ENCODE data around the gene SH3BP4.

Gene SH3BP4

GRCh38 chr2:234973008-234973407 is 21.2 kb downstream of the SH3BP4 start:
- Histone ChIP-seq H3K9ac (ENCODE audit: low read length in 5 of 5) (no peak overlapping the region), H3K27ac (ENCODE audit: low read depth, low read length) (no peak overlapping the region), H3K4me3 (ENCODE audit: low read depth in 1 of 5, low read length in 5 of 5) (no peak overlapping the region), H3K36me3 (ENCODE audit: control insufficient read depth in 5 of 5, insufficient read depth in 5 of 5, low read length in 5 of 5) (peaks cover 0 to 3% (median 0%) of the 10 kb centered on the region in 5 donors), H3K4me1 (ENCODE audit: control insufficient read depth in 5 of 5, insufficient read depth in 5 of 5, low read length in 5 of 5) (peaks cover 1 to 45% (median 18%) of the 10 kb centered on the region in 5 donors), H3K27me3 (ENCODE audit: control insufficient read depth in 5 of 5, insufficient read depth in 4 of 5, low read length in 5 of 5) (no peaks in the 10 kb centered on the region), H3K9me3 (ENCODE audit: control insufficient read depth in 5 of 5, low read length in 5 of 5) (no peaks in the 10 kb centered on the region)

- peaks cover 1 to 51% (median 22%) of the 10 kb centered on the region in 5 donors for H3K4me1 ChIP-seq (ENCODE audit: control insufficient read depth in 5 of 5, insufficient read depth in 5 of 5, low read length in 5 of 5)
- no peak overlapping the region for H3K4me3 ChIP-seq (ENCODE audit: low read depth in 1 of 5, low read length in 5 of 5)
- H3K27ac ChIP-seq (ENCODE audit: low read depth, low read length), result no peak overlapping the region
These were observed 22.9 kb downstream of the SH3BP4 start for GRCh38 chr2:234974501-234975385.

GRCh38 chr2:234975611-234976010 is 23.8 kb downstream of the SH3BP4 start:
- Histone ChIP-seq H3K4me3 (ENCODE audit: low read depth in 1 of 5, low read length in 5 of 5) (no peak overlapping the region), H3K27me3 (ENCODE audit: control insufficient read depth in 5 of 5, insufficient read depth in 4 of 5, low read length in 5 of 5) (no peaks in the 10 kb centered on the region), H3K9ac (ENCODE audit: low read length in 5 of 5) (no peak overlapping the region), H3K27ac (ENCODE audit: low read depth, low read length) (no peak overlapping the region), H3K4me1 (ENCODE audit: control insufficient read depth in 5 of 5, insufficient read depth in 5 of 5, low read length in 5 of 5) (peaks cover 3 to 51% (median 27%) of the 10 kb centered on the region in 5 donors), H3K9me3 (ENCODE audit: control insufficient read depth in 5 of 5, low read length in 5 of 5) (peaks cover 0 to 3% (median 0%) of the 10 kb centered on the region in 5 donors), H3K36me3 (ENCODE audit: control insufficient read depth in 5 of 5, insufficient read depth in 5 of 5, low read length in 5 of 5) (no peaks in the 10 kb centered on the region)

More at GRCh38 chr2:234974501-234975385, 22.9 kb downstream of the SH3BP4 start:
- H3K36me3 ChIP-seq (ENCODE audit: control insufficient read depth in 5 of 5, insufficient read depth in 5 of 5, low read length in 5 of 5), result peaks cover 0 to 3% (median 0%) of the 10 kb centered on the region in 5 donors
- H3K27me3 ChIP-seq (ENCODE audit: control insufficient read depth in 5 of 5, insufficient read depth in 4 of 5, low read length in 5 of 5), result no peaks in the 10 kb centered on the region
- peaks cover 0 to under 1% (median 0%) of the 10 kb centered on the region in 5 donors for H3K9me3 ChIP-seq (ENCODE audit: control insufficient read depth in 5 of 5, low read length in 5 of 5)
- H3K9ac ChIP-seq (ENCODE audit: low read length in 5 of 5), result no peak overlapping the region

- H3K27ac ChIP-seq (ENCODE audit: low read depth, low read length), result no peak overlapping the region
- H3K27me3 ChIP-seq (ENCODE audit: control insufficient read depth in 5 of 5, insufficient read depth in 4 of 5, low read length in 5 of 5), result no peaks in the 10 kb centered on the region
These were observed 24.8 kb downstream of the SH3BP4 start for GRCh38 chr2:234976479-234977227.

GRCh38 chr2:234977228-234977679 is 25.4 kb downstream of the SH3BP4 start:
- H3K9me3 ChIP-seq (ENCODE audit: control insufficient read depth in 5 of 5, low read length in 5 of 5), result peaks cover 0 to 3% (median 0%) of the 10 kb centered on the region in 5 donors
- no peak overlapping the region for H3K27ac ChIP-seq (ENCODE audit: low read depth, low read length)
- no peaks in the 10 kb centered on the region for H3K36me3 ChIP-seq (ENCODE audit: control insufficient read depth in 5 of 5, insufficient read depth in 5 of 5, low read length in 5 of 5)
- no peak overlapping the region for H3K9ac ChIP-seq (ENCODE audit: low read length in 5 of 5)
- no peaks in the 10 kb centered on the region for H3K27me3 ChIP-seq (ENCODE audit: control insufficient read depth in 5 of 5, insufficient read depth in 4 of 5, low read length in 5 of 5)
- peaks cover 6 to 63% (median 44%) of the 10 kb centered on the region in 5 donors for H3K4me1 ChIP-seq (ENCODE audit: control insufficient read depth in 5 of 5, insufficient read depth in 5 of 5, low read length in 5 of 5)
- no peak overlapping the region for H3K4me3 ChIP-seq (ENCODE audit: low read depth in 1 of 5, low read length in 5 of 5)

More at GRCh38 chr2:234976479-234977227, 24.8 kb downstream of the SH3BP4 start:
- Histone ChIP-seq H3K9me3 (ENCODE audit: control insufficient read depth in 5 of 5, low read length in 5 of 5) (peaks cover 0 to 3% (median 0%) of the 10 kb centered on the region in 5 donors), H3K36me3 (ENCODE audit: control insufficient read depth in 5 of 5, insufficient read depth in 5 of 5, low read length in 5 of 5) (no peaks in the 10 kb centered on the region), H3K4me3 (ENCODE audit: low read depth in 1 of 5, low read length in 5 of 5) (no peak overlapping the region), H3K4me1 (ENCODE audit: control insufficient read depth in 5 of 5, insufficient read depth in 5 of 5, low read length in 5 of 5) (peaks cover 6 to 57% (median 38%) of the 10 kb centered on the region in 5 donors), H3K9ac (ENCODE audit: low read length in 5 of 5) (no peak overlapping the region)

GRCh38 chr2:234978466-234979203 is 26.8 kb downstream of the SH3BP4 start:
- no peak overlapping the region for H3K9ac ChIP-seq (ENCODE audit: low read length in 5 of 5)
- no peaks in the 10 kb centered on the region for H3K36me3 ChIP-seq (ENCODE audit: control insufficient read depth in 5 of 5, insufficient read depth in 5 of 5, low read length in 5 of 5)
- peaks cover 6 to 77% (median 45%) of the 10 kb centered on the region in 5 donors for H3K4me1 ChIP-seq (ENCODE audit: control insufficient read depth in 5 of 5, insufficient read depth in 5 of 5, low read length in 5 of 5)
- peaks cover 0 to 3% (median 0%) of the 10 kb centered on the region in 5 donors for H3K9me3 ChIP-seq (ENCODE audit: control insufficient read depth in 5 of 5, low read length in 5 of 5)
- peak overlapping the region in 2 of 5 donors; percentile 7 to 31 for H3K4me3 ChIP-seq (ENCODE audit: low read depth in 1 of 5, low read length in 5 of 5)
- no peaks in the 10 kb centered on the region for H3K27me3 ChIP-seq (ENCODE audit: control insufficient read depth in 5 of 5, insufficient read depth in 4 of 5, low read length in 5 of 5)
- H3K27ac ChIP-seq (ENCODE audit: low read depth, low read length), result no peak overlapping the region

GRCh38 chr2:234979204-234980167 is 27.7 kb downstream of the SH3BP4 start:
- H3K4me3 ChIP-seq (ENCODE audit: low read depth in 1 of 5, low read length in 5 of 5), result peak overlapping the region in 1 of 5 donors; percentile 31
- no peaks in the 10 kb centered on the region for H3K36me3 ChIP-seq (ENCODE audit: control insufficient read depth in 5 of 5, insufficient read depth in 5 of 5, low read length in 5 of 5)
- peaks cover 0 to 3% (median 0%) of the 10 kb centered on the region in 5 donors for H3K9me3 ChIP-seq (ENCODE audit: control insufficient read depth in 5 of 5, low read length in 5 of 5)
- H3K4me1 ChIP-seq (ENCODE audit: control insufficient read depth in 5 of 5, insufficient read depth in 5 of 5, low read length in 5 of 5), result peaks cover 6 to 80% (median 45%) of the 10 kb centered on the region in 5 donors
- no peaks in the 10 kb centered on the region for H3K27me3 ChIP-seq (ENCODE audit: control insufficient read depth in 5 of 5, insufficient read depth in 4 of 5, low read length in 5 of 5)
- H3K9ac ChIP-seq (ENCODE audit: low read length in 5 of 5), result no peak overlapping the region
- peak overlapping the region; percentile 74 for H3K27ac ChIP-seq (ENCODE audit: low read depth, low read length)

- Histone ChIP-seq H3K9me3 (ENCODE audit: control insufficient read depth in 5 of 5, low read length in 5 of 5) (peaks cover 0 to 3% (median 0%) of the 10 kb centered on the region in 5 donors), H3K27ac (ENCODE audit: low read depth, low read length) (peak overlapping the region; percentile 74), H3K27me3 (ENCODE audit: control insufficient read depth in 5 of 5, insufficient read depth in 4 of 5, low read length in 5 of 5) (no peaks in the 10 kb centered on the region), H3K4me1 (ENCODE audit: control insufficient read depth in 5 of 5, insufficient read depth in 5 of 5, low read length in 5 of 5) (peaks cover 6 to 71% (median 37%) of the 10 kb centered on the region in 5 donors), H3K36me3 (ENCODE audit: control insufficient read depth in 5 of 5, insufficient read depth in 5 of 5, low read length in 5 of 5) (peaks cover 0 to 1% (median 0%) of the 10 kb centered on the region in 5 donors), H3K4me3 (ENCODE audit: low read depth in 1 of 5, low read length in 5 of 5) (peak overlapping the region in 1 of 5 donors; percentile 16), H3K9ac (ENCODE audit: low read length in 5 of 5) (no peak overlapping the region)
These were observed 28.8 kb downstream of the SH3BP4 start for GRCh38 chr2:234980451-234981187.
